A549 treated with AZD9567 at 1 μM for 4 hours (cell line): ENCODE measurements around the gene COL28A1. TPM values are rescaled to one million over a fixed set of nuclear protein-coding genes. Genes with fewer than 3 reads are reported as not detected.

Source experiments
- total RNA-seq: library from RNA; stranded (reverse); fragments of 200-300 nt; extraction: Qiagen RNA extraction; gene quantifications from 5 replicates; pipeline ENCODE4 v1.2.3, GENCODE V29; 2022; ENCODE audit not compliant: insufficient read depth

COL28A1 gene
- 0.47 to 0.95 TPM (median 0.65 TPM) in 4 of 5 replicates, not detected in the other for total RNA-seq

GRCh38 chr7:7535691-7536090, at the start of gene COL28A1:
Gene COL28A1, minus strand, starts transcription at chr7:7535873. Its CDS starts 2,998 bp downstream, at chr7:7532875.

GRCh38 chr7:7566651-7567611, 31.3 kb upstream of the COL28A1 start, which contains the start of gene MIOS:
Gene MIOS, plus strand, starts transcription at chr7:7566884. Its CDS starts 5,592 bp downstream, at chr7:7572476.

Other genes with a start within 250 kb of the COL28A1 start
- gene MIOS, start 31.0 kb upstream of the COL28A1 start, total RNA-seq: 17.8 to 20.1 TPM (median 19.1 TPM) in 5 replicates
- 9.0 to 12.7 TPM (median 10.8 TPM) in 5 replicates for gene UMAD1, start 104.9 kb upstream of the COL28A1 start, total RNA-seq
- gene RPA3, start 182.7 kb upstream of the COL28A1 start, total RNA-seq: 85.5 to 108 TPM (median 107 TPM) in 5 replicates